ENCODE results near the gene ERGIC3.

ERGIC3 gene

GRCh38 chr20:35599776-35600120 lies 57.9 kb downstream of the ERGIC3 start:
- DNase-seq: no peak

- no peak for DNase-seq
Observed at GRCh38 chr20:35600176-35600992, 58.5 kb downstream of the ERGIC3 start.

GRCh38 chr20:35600993-35601973 lies 59.4 kb downstream of the ERGIC3 start:
- DNase-seq: peak; percentile 20

- no peak for DNase-seq
Observed at GRCh38 chr20:35601990-35602389, 60.1 kb downstream of the ERGIC3 start.

DNA sequence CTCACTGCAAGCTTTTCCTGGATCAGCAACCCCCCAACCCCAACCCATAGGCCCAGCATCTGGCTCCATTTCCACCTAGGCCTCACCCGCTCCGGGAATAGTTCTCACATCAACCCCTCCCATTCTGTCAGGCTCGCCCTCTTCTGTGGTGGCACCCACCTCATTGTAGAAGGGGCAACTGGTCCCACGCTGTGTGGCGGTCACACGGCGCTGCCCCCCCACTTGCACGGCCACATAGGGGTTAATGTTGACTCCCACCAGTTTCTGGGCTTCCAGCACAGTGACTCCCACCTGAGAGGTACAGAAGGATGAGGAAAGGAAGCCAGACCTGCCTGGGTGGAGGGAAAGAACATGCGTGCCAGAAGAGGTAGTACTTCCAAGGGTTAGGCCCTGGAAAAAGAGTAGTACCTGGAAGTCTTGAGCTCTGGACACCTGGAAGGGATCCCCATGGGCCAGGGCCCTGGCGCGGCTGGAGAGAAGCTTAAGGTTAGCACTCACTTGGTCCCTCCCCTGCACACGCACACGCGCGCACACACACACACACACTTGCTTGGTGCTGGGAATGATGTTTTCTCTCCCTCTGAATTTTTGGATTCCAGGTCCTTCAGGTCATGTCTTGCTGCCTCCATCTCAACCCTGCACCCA lies 61.1 kb downstream of the ERGIC3 start:
- DNase-seq: no peak

DNA sequence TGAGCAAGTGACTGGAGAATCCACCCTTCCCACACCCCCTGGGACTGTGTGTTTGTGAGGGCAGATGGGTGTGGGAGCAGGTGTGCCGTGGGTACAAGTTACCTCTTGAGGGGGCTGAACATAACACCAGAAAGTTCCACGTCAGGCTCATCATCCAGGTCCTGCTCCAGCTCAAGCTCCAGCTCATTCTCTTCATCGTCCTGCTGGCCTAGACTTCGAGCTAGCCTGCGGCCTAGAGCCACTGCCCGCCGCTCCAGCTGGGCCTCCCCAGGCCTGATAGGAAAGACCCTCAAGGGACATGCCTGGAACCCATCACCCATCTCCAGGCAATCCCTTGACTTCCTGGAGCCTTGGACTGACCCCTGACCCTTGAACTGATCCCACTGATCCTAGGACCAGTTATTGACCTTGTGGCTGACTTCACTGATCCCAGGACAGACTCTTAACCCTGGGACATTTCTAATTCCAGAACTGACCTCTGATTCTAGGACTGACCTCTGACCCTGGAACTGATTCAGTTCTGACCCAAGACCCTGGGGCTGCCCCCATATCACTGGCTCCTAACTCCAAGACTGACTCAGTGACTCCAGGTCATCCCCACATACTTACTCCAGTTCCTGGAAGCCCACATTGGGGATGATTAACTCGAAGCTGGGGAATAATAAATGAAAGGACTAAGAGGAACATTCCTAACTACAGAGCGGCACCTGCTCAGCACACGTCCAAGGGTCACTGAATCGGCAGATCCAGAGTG lies 62.0 kb downstream of the ERGIC3 start:
- no peak for DNase-seq

GRCh38 chr20:35604449-35604747 lies 62.5 kb downstream of the ERGIC3 start:
- DNase-seq: no peak

DNA sequence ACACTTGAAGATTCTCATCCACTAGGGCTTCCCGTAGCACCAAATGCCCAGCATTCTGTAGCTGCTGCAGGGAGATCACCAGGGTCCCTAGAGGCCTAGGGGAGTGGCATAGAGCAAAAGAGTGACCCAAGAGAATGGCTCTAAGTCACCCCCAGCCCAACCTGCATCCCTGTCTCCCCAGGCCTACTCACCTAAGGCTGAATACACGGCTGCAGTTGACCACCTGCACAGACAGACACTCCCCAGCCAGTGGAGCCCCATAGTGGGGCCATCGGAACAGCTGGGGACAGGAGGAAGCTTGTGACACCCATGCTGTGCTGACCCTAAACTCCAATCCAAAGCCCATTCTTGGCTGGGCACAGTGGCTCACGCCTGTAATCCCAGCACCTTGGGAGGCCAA lies 64.2 kb downstream of the ERGIC3 start:
- no peak for DNase-seq
